Transverse colon (tissue), 4 donors: ENCODE data around the gene SLCO4A1. TPM values are rescaled to one million over a fixed set of nuclear protein-coding genes. Genes with fewer than 3 reads are reported as not detected.

Experiments
- DNase-seq: peaks from one replicate; pipeline ENCODE4 v3.0.0-alpha.2; 2019
- H3K27ac ChIP-seq, 4 donors: fragments of 200-600 bp; sonication (generic); 2 replicates each; pipeline ENCODE4 v1.5.1; 2016 to 2018; ENCODE audit warnings: inconsistent platforms in 4 of 4
- H3K27me3 ChIP-seq: fragments of 200-600 bp; sonication (generic); 2 replicates; pipeline ENCODE4 v1.5.1; 2017; ENCODE audit warnings: inconsistent platforms
- H3K36me3 ChIP-seq, 4 donors: fragments of 200-600 bp; sonication (generic); 2 replicates each; pipeline ENCODE4 v1.5.1; 2017 to 2019; ENCODE audit warnings: inconsistent platforms in 4 of 4
- H3K4me1 ChIP-seq, 4 donors: fragments of 200-600 bp; sonication (generic); 2 replicates each; pipeline ENCODE4 v1.5.1; 2017 to 2020; ENCODE audit warnings: inconsistent platforms in 4 of 4
- H3K4me3 ChIP-seq, 4 donors: fragments of 200-600 bp; sonication (generic); 1 replicate in 1 of 4; 2 replicates in 3 of 4; pipeline versions ENCODE4 v1.5.1 to v1.6.1; 2017 to 2019; ENCODE audit warnings: inconsistent platforms in 4 of 4
- H3K9me3 ChIP-seq, 2 donors: fragments of 200-600 bp; sonication (generic); 2 replicates each; pipeline ENCODE4 v1.5.1; 2017 to 2019; ENCODE audit warnings: inconsistent platforms in 2 of 2
- EP300 ChIP-seq: sonication (generic); formaldehyde crosslinking; IDR thresholded peaks from one replicate; pipeline ENCODE4 v1.6.1; 2017; ENCODE audit warnings: antibody characterized with exemption, low read depth
- POLR2A ChIP-seq: fragments of 450-650 bp; IDR thresholded peaks from one replicate; pipeline ENCODE4 v1.6.1; 2016; ENCODE audit warnings: antibody characterized with exemption, mild to moderate bottlenecking, moderate library complexity
- POLR2AphosphoS5 ChIP-seq, 3 donors: sonication (generic); formaldehyde crosslinking; IDR thresholded peaks; one replicate each; pipeline ENCODE4 v1.6.1; 2016; ENCODE audit warnings: antibody characterized with exemption in 3 of 3
- WGBS, 2 donors: methylation state at CpG; one replicate each; pipeline ENCODE4 v1.1.5; 2018; ENCODE audit warnings: low coverage in 1 of 2; 5-methylcytosine and 5-hydroxymethylcytosine counted together
- in situ Hi-C, 4 donors: fragments of 200-750 bp; cut with MboI; loops; one replicate each; pipeline versions ENCODE4 v1.15.0 to v1.15.1; 2017; ENCODE audit warnings: low sequenced_read_pairs in 3 of 4, low pct_ligation_motif_present in 1 of 4, low pct_unique_long_range_greater_than_20kb in 1 of 4
- intact Hi-C: fragments of 100-400 bp; cut with DNase I; formaldehyde crosslinking; loops from one replicate; pipeline ENCODE4 v1.15.1; 2023; ENCODE audit warnings: low total_unique reads
- total RNA-seq, 4 donors: library from RNA; depleted of rRNA; stranded (reverse); fragments of >200 nt; gene quantifications; one replicate each; pipeline ENCODE4 v1.1.0, GENCODE V29; 2016
- TF ChIP-seq, protein P1 (sequence below), 5 experiments: fragments of 200-600 bp in 3 of 5; fragments of 450-650 bp in 2 of 5; sonication (generic) in 3 of 5; IDR thresholded peaks; 1 replicate in 2 of 5; 2 replicates in 3 of 5; pipeline ENCODE4 v1.5.1; 2016 to 2017; ENCODE audit warnings: antibody characterized with exemption in 5 of 5, inconsistent platforms in 3 of 5, mild to moderate bottlenecking in 2 of 5, moderate library complexity in 1 of 5

The SLCO4A1 gene
- total RNA-seq, 4 donors from 2014 or later, result 13.7 to 375 (median 60.0) TPM

DNA sequence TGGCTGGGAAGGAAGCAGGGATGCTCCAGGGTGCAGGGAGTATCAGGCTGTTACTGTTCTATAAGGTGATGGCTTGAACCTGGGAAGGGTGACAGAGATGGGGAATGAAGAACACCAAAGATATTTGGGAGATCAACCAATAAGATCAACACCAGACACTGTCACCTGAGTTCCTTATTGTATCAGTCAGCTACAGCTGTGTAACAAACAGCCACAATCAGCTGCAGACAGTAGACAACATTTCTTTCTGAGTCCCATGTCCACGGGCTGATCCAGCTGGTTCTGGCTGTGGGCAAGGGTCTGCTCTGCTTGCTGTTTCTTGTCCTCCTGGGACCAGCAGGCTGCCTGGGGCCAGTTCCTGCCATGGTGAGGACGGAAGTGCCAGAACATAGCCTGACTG lies 31.3 kb upstream of the SLCO4A1 start:
- H3K27me3 ChIP-seq, result peaks cover 18% of the 10 kb centered on the region
- no peaks in the 10 kb centered on the region for H3K9me3 ChIP-seq
- in situ Hi-C loops (loop anchor here (5.0 to 10.0 kb wide), 3 partner anchors 106 to 116 kb away; no protein-coding TSS in a partner anchor), intact Hi-C loops (loop anchor here (10.0 kb wide), 1 partner anchor 196 kb away; no protein-coding TSS in a partner anchor)
- WGBS, 2 donors, result 89% methylated on average over 2 of the region's 2 CpGs; no CpG with 5 or more reads in 1 of the 2 donors
- no peak overlapping the region for H3K27ac ChIP-seq
- no peak overlapping the region for H3K4me3 ChIP-seq
- DNase-seq, result no peak
- no peaks in the 10 kb centered on the region for H3K36me3 ChIP-seq
- TF ChIP-seq, protein P1, sequence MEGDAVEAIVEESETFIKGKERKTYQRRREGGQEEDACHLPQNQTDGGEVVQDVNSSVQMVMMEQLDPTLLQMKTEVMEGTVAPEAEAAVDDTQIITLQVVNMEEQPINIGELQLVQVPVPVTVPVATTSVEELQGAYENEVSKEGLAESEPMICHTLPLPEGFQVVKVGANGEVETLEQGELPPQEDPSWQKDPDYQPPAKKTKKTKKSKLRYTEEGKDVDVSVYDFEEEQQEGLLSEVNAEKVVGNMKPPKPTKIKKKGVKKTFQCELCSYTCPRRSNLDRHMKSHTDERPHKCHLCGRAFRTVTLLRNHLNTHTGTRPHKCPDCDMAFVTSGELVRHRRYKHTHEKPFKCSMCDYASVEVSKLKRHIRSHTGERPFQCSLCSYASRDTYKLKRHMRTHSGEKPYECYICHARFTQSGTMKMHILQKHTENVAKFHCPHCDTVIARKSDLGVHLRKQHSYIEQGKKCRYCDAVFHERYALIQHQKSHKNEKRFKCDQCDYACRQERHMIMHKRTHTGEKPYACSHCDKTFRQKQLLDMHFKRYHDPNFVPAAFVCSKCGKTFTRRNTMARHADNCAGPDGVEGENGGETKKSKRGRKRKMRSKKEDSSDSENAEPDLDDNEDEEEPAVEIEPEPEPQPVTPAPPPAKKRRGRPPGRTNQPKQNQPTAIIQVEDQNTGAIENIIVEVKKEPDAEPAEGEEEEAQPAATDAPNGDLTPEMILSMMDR (IDR thresholded peaks at IDR 0.05), result no peak
- TF ChIP-seq POLR2AphosphoS5 (IDR thresholded peaks at IDR 0.05), result no peak
- no peak for TF ChIP-seq EP300
- TF ChIP-seq POLR2A, result no peak
- peaks cover 0 to 7% (median 3%) of the 10 kb centered on the region in 4 donors for H3K4me1 ChIP-seq

GRCh38 chr20:62611819-62612218 lies 30.5 kb upstream of the SLCO4A1 start:
- H3K36me3 ChIP-seq, result no peaks in the 10 kb centered on the region
- peaks cover 14% of the 10 kb centered on the region for H3K27me3 ChIP-seq
- in situ Hi-C loops (loop anchor here (5.0 to 10.0 kb wide), 3 partner anchors 107 to 117 kb away; no protein-coding TSS in a partner anchor), intact Hi-C loops (loop anchor here (10.0 kb wide), 1 partner anchor 197 kb away; no protein-coding TSS in a partner anchor)
- H3K4me1 ChIP-seq, result peaks cover 0 to 4% (median 3%) of the 10 kb centered on the region in 4 donors
- H3K9me3 ChIP-seq, result no peaks in the 10 kb centered on the region
- no peak overlapping the region for H3K4me3 ChIP-seq
- WGBS, 2 donors, result 77 to 100% methylated on average over 1 to 19 of the region's 19 CpGs
- no peak for TF ChIP-seq POLR2AphosphoS5 (IDR thresholded peaks at IDR 0.05)
- no peak overlapping the region for H3K27ac ChIP-seq
- no peak for DNase-seq

GRCh38 chr20:62614085-62614960 lies 28.0 kb upstream of the SLCO4A1 start:
- TF ChIP-seq, protein P1 (IDR thresholded peaks at IDR 0.05), result no peak
- no peak for TF ChIP-seq EP300
- TF ChIP-seq POLR2AphosphoS5 (IDR thresholded peaks at IDR 0.05), result no peak
- no peak for TF ChIP-seq POLR2A
- Histone ChIP-seq H3K27ac (no peak overlapping the region), H3K36me3 (no peaks in the 10 kb centered on the region), H3K9me3 (no peaks in the 10 kb centered on the region), H3K4me3 (no peak overlapping the region), H3K4me1 (peaks cover 0 to 13% (median 6%) of the 10 kb centered on the region in 4 donors), H3K27me3 (peaks cover 9% of the 10 kb centered on the region)
- intact Hi-C loops (loop anchor here (10.0 kb wide), 1 partner anchor 200 kb away; no protein-coding TSS in a partner anchor), in situ Hi-C loops (loop anchor here (5.0 to 10.0 kb wide), 3 partner anchors 110 to 120 kb away; no protein-coding TSS in a partner anchor)
- DNase-seq, result no peak
- WGBS, 2 donors, result 76 to 82% methylated on average over 19 to 36 of the region's 36 CpGs

DNA sequence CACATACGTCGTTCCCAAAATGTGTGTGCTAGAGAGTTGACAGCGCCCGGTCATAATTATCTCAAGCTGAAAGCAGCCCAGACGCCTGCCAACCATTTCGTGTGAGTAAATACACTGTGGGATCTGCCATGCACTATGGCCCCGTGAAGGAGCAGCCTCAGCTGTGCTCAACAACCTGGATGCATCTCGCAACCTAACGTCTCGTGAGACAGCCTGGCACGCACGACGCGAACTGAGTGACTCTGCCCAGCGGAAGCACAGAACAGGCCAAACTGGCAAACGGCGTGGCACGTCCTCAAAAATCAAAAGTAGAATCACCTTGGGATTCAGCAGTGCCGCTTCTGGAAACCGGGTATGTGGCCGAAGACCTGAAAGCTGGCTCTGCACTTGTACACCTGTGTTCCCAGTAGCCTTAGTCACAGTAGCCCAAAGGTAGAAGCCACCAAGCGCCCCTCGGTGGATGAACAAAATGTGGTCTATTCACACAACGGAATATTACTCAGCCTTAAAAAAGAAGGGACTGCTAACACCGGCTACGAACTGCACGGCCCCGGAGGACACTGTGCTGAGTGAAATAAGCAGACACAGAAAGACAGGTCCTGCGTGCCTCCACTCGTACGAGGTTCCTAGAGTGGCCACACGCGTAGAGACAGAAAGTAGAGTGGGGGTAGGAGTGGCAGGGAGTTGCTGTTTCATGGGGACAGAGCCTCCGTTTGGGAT lies 27.2 kb upstream of the SLCO4A1 start:
- no peak overlapping the region for H3K27ac ChIP-seq
- in situ Hi-C loops (loop anchor here (5.0 to 10.0 kb wide), 3 partner anchors 110 to 120 kb away; no protein-coding TSS in a partner anchor), intact Hi-C loops (loop anchor here (10.0 kb wide), 1 partner anchor 200 kb away; no protein-coding TSS in a partner anchor)
- peaks cover 3% of the 10 kb centered on the region for H3K27me3 ChIP-seq
- H3K36me3 ChIP-seq, result no peaks in the 10 kb centered on the region
- H3K9me3 ChIP-seq, result no peaks in the 10 kb centered on the region
- H3K4me1 ChIP-seq, result peaks cover 0 to 13% (median 6%) of the 10 kb centered on the region in 4 donors
- TF ChIP-seq POLR2AphosphoS5 (IDR thresholded peaks at IDR 0.05) (no peak), POLR2A (no peak), EP300 (no peak)
- TF ChIP-seq, protein P1 (IDR thresholded peaks at IDR 0.05), result no peak
- H3K4me3 ChIP-seq, result no peak overlapping the region
- WGBS, 2 donors, result 90 to 100% methylated on average over 2 to 34 of the region's 34 CpGs
- no peak for DNase-seq
